Measurements from ENCODE around the gene GNPDA1.

DNA sequence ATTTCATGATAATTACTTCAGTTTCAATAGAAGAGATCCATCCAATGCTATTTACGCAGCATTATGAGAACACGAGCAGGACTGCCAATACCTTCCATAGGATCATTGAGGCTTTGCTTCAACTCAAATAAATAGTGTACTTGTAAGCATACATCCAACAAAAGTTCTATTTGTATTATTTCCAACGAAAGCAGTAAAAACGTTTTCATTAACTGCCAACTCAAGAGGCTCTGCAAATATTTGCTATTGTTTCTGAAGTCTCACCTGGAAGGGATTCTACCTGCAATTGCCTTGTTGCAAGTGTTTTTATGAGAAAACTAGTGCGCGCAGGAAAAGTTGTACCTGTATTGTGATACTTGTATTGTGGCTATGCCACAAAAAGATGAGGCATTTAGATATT, 11.0 kb upstream of the GNPDA1 start:
- TF ChIP-seq, protein P1, sequence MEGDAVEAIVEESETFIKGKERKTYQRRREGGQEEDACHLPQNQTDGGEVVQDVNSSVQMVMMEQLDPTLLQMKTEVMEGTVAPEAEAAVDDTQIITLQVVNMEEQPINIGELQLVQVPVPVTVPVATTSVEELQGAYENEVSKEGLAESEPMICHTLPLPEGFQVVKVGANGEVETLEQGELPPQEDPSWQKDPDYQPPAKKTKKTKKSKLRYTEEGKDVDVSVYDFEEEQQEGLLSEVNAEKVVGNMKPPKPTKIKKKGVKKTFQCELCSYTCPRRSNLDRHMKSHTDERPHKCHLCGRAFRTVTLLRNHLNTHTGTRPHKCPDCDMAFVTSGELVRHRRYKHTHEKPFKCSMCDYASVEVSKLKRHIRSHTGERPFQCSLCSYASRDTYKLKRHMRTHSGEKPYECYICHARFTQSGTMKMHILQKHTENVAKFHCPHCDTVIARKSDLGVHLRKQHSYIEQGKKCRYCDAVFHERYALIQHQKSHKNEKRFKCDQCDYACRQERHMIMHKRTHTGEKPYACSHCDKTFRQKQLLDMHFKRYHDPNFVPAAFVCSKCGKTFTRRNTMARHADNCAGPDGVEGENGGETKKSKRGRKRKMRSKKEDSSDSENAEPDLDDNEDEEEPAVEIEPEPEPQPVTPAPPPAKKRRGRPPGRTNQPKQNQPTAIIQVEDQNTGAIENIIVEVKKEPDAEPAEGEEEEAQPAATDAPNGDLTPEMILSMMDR (IDR thresholded peaks at IDR 0.05) = no peak
- TF ChIP-seq EP300 (IDR thresholded peaks at IDR 0.05) = no peak
